Measurements from ENCODE around the gene FAM83F. TPM values are rescaled to one million over a fixed set of nuclear protein-coding genes. Genes with fewer than 3 reads are reported as not detected.
"Not testable (repeated sequence)": the region's sequence is repeated elsewhere in the genome, so short reads cannot be mapped to it uniquely, and the experiment has no call there.

The FAM83F gene
- under 1 TPM; 0.20 to 0.30 TPM for total RNA-seq

- Mint-ChIP-seq H3K36me3 (no peaks in the 10 kb centered on the region), H3K27ac (no peak within 1 kb of the TSS), H3K9me3 (no peaks in the 10 kb centered on the region), H3K4me1 (peaks cover 5% of the 10 kb centered on the region), H3K4me3 (peak within 1 kb of the TSS; percentile 45), H3K27me3 (peaks cover 47% of the 10 kb centered on the region)
- ATAC-seq (ENCODE audit: low read depth) (peak; percentile 80), DNase-seq (peak; percentile 76)
- POLR2A ChIA-PET, result interaction anchor here (1.3 kb wide), 1 partner anchor 49 kb away, joined by 3 read pairs; no protein-coding TSS in a partner anchor
Observed at GRCh38 chr22:39994566-39995392, at the start of gene FAM83F. TSS of gene FAM83F (plus strand) at chr22:39994954. CDS start at chr22:39995043, 89 bp downstream.

- ATAC-seq (ENCODE audit: low read depth) (no peak), DNase-seq (no peak)
- H3K27me3 Mint-ChIP-seq, result no peaks in the 10 kb centered on the region
- H3K4me3 Mint-ChIP-seq, result no peak overlapping the region
- no peaks in the 10 kb centered on the region for H3K9me3 Mint-ChIP-seq
- peaks cover 52% of the 10 kb centered on the region for H3K36me3 Mint-ChIP-seq
- POLR2A ChIA-PET, result no interaction called here
- peaks cover 89% of the 10 kb centered on the region for H3K4me1 Mint-ChIP-seq
- H3K27ac Mint-ChIP-seq, result no peak overlapping the region
Observed at GRCh38 chr22:39946126-39946502, 48.6 kb upstream of the FAM83F start.

GRCh38 chr22:39946503-39947219, 48.1 kb upstream of the FAM83F start:
- POLR2A ChIA-PET, result interaction anchor here (1.1 to 1.5 kb wide), 2 partner anchors 15 to 31 kb away, joined by 3 read pairs; no protein-coding TSS in a partner anchor
- H3K4me1 Mint-ChIP-seq, result peaks cover 91% of the 10 kb centered on the region
- ATAC-seq (ENCODE audit: low read depth), result no peak
- H3K27me3 Mint-ChIP-seq, result no peaks in the 10 kb centered on the region
- no peak for DNase-seq
- no peaks in the 10 kb centered on the region for H3K9me3 Mint-ChIP-seq
- peak overlapping the region; percentile 35 for H3K4me3 Mint-ChIP-seq
- H3K27ac Mint-ChIP-seq, result peak overlapping the region; percentile 68
- H3K36me3 Mint-ChIP-seq, result peaks cover 57% of the 10 kb centered on the region

- peaks cover 64% of the 10 kb centered on the region for H3K36me3 Mint-ChIP-seq
- peaks cover 92% of the 10 kb centered on the region for H3K4me1 Mint-ChIP-seq
- H3K27me3 Mint-ChIP-seq, result no peaks in the 10 kb centered on the region
- peak overlapping the region; percentile 35 for H3K4me3 Mint-ChIP-seq
- H3K27ac Mint-ChIP-seq, result peak overlapping the region; percentile 68
- H3K9me3 Mint-ChIP-seq, result no peaks in the 10 kb centered on the region
- POLR2A ChIA-PET, result interaction anchor here (1.1 to 1.5 kb wide), 2 partner anchors 14 to 32 kb away, joined by 3 read pairs; no protein-coding TSS in a partner anchor
- DNase-seq (no peak), ATAC-seq (ENCODE audit: low read depth) (no peak)
Observed at GRCh38 chr22:39947220-39948216, 47.2 kb upstream of the FAM83F start.

GRCh38 chr22:39949964-39950737, 44.6 kb upstream of the FAM83F start:
- H3K27me3 Mint-ChIP-seq, result no peaks in the 10 kb centered on the region
- no peaks in the 10 kb centered on the region for H3K9me3 Mint-ChIP-seq
- DNase-seq (no peak), ATAC-seq (ENCODE audit: low read depth) (no peak)
- H3K36me3 Mint-ChIP-seq, result peaks cover 71% of the 10 kb centered on the region
- H3K4me3 Mint-ChIP-seq, result peak overlapping the region; percentile 73
- peaks cover 90% of the 10 kb centered on the region for H3K4me1 Mint-ChIP-seq
- peak overlapping the region; percentile 62 for H3K27ac Mint-ChIP-seq
- POLR2A ChIA-PET, result interaction anchor here (1.2 to 1.9 kb wide), 3 partner anchors 9 to 24 kb away, joined by 4 to 7 read pairs (median 6); partner anchors contain the start of gene TMA7B

GRCh38 chr22:39951603-39952293, 43.0 kb upstream of the FAM83F start:
- Mint-ChIP-seq H3K4me3 (peak overlapping the region; percentile 73), H3K36me3 (peaks cover 75% of the 10 kb centered on the region), H3K4me1 (peaks cover 89% of the 10 kb centered on the region), H3K27ac (peak overlapping the region; percentile 88)
- H3K27me3 Mint-ChIP-seq, H3K9me3 Mint-ChIP-seq, DNase-seq: not testable (repeated sequence)
- ATAC-seq (ENCODE audit: low read depth), result peak; percentile 61
- POLR2A ChIA-PET, result interaction anchor here (0.5 to 3.1 kb wide), 8 partner anchors 8 to 760 kb away, joined by 3 to 16 read pairs (median 4); partner anchors contain the start of gene TMA7B

GRCh38 chr22:39952347-39952746, 42.4 kb upstream of the FAM83F start:
- POLR2A ChIA-PET, result interaction anchor here (0.7 to 3.1 kb wide), 5 partner anchors 10 to 158 kb away, joined by 3 to 16 read pairs (median 4); no protein-coding TSS in a partner anchor
- Mint-ChIP-seq H3K27ac (peak overlapping the region; percentile 88), H3K27me3 (no peaks in the 10 kb centered on the region), H3K36me3 (peaks cover 78% of the 10 kb centered on the region), H3K9me3 (no peaks in the 10 kb centered on the region), H3K4me1 (peaks cover 89% of the 10 kb centered on the region), H3K4me3 (peak overlapping the region; percentile 73)
- ATAC-seq (ENCODE audit: low read depth) (no peak), DNase-seq (no peak)

GRCh38 chr22:39953101-39953500, 41.7 kb upstream of the FAM83F start:
- Mint-ChIP-seq H3K27ac (peak overlapping the region; percentile 88), H3K4me3 (peak overlapping the region; percentile 73)
- POLR2A ChIA-PET, result interaction anchor here (3.1 kb wide), 1 partner anchor 10 kb away, joined by 16 read pairs; no protein-coding TSS in a partner anchor

GRCh38 chr22:39954584-39955055, 40.1 kb upstream of the FAM83F start:
- peaks cover 75% of the 10 kb centered on the region for H3K36me3 Mint-ChIP-seq
- H3K4me1 Mint-ChIP-seq, result peaks cover 89% of the 10 kb centered on the region
- H3K27me3 Mint-ChIP-seq, result no peaks in the 10 kb centered on the region
- peak overlapping the region; percentile 25 for H3K27ac Mint-ChIP-seq
- peak overlapping the region; percentile 28 for H3K4me3 Mint-ChIP-seq
- H3K9me3 Mint-ChIP-seq, result no peaks in the 10 kb centered on the region
- POLR2A ChIA-PET, result interaction anchor here (0.8 to 3.1 kb wide), 2 partner anchors 11 to 12 kb away, joined by 3 to 16 read pairs; no protein-coding TSS in a partner anchor
- ATAC-seq (ENCODE audit: low read depth) (peak; percentile 22), DNase-seq (no peak)

More at GRCh38 chr22:39953101-39953500, 41.7 kb upstream of the FAM83F start:
- Mint-ChIP-seq H3K27me3 (no peaks in the 10 kb centered on the region), H3K9me3 (no peaks in the 10 kb centered on the region), H3K4me1 (peaks cover 89% of the 10 kb centered on the region), H3K36me3 (peaks cover 82% of the 10 kb centered on the region)
- DNase-seq (no peak), ATAC-seq (ENCODE audit: low read depth) (no peak)

GRCh38 chr22:39955675-39956074, 39.1 kb upstream of the FAM83F start:
- Mint-ChIP-seq H3K4me1 (peaks cover 89% of the 10 kb centered on the region), H3K36me3 (peaks cover 77% of the 10 kb centered on the region), H3K4me3 (peak overlapping the region; percentile 14), H3K9me3 (no peaks in the 10 kb centered on the region), H3K27ac (no peak overlapping the region), H3K27me3 (no peaks in the 10 kb centered on the region)
- DNase-seq, result no peak
- POLR2A ChIA-PET, result interaction anchor here (0.7 to 0.8 kb wide), 2 partner anchors 12 to 636 kb away, joined by 3 read pairs; partner anchors contain the start of gene RPL3
- no peak for ATAC-seq (ENCODE audit: low read depth)
